WERI-Rb-1 (cell line): Measurements from ENCODE around the gene GALNT13.

Experiments
- DNase-seq: peaks from one replicate; pipeline ENCODE4 v3.0.0-alpha.2; 2020
- H3K27ac ChIP-seq: fragments of 250-450 bp; sonication (Bioruptor Pico); 2 replicates; pipeline ENCODE4 v1.5.1; 2020; ENCODE audit warnings: mild to moderate bottlenecking, moderate library complexity
- H3K27me3 ChIP-seq: fragments of 250-450 bp; sonication (Bioruptor Pico); 2 replicates; pipeline ENCODE4 v1.5.1; 2021; ENCODE audit warnings: mild to moderate bottlenecking, low read depth, moderate library complexity; ENCODE audit not compliant: insufficient read depth, severe bottlenecking
- H3K36me3 ChIP-seq: fragments of 250-450 bp; sonication (Bioruptor Pico); 2 replicates; pipeline ENCODE4 v1.5.1; 2020; ENCODE audit warnings: mild to moderate bottlenecking, moderate library complexity
- H3K4me3 ChIP-seq: 2 replicates; pipeline ENCODE4 v1.5.1; 2011; ENCODE audit warnings: low read depth, mild to moderate bottlenecking, control low read depth, low read length
- H3K9me3 ChIP-seq: fragments of 250-450 bp; sonication (Bioruptor Pico); 2 replicates; pipeline ENCODE4 v1.5.1; 2021; ENCODE audit warnings: mild to moderate bottlenecking, moderate library complexity; ENCODE audit not compliant: severe bottlenecking
- CTCF ChIP-seq: IDR thresholded peaks from 2 replicates; pipeline ENCODE4 v1.5.1; 2011; ENCODE audit warnings: low read depth, mild to moderate bottlenecking, control low read depth, inconsistent platforms, low read length

Gene GALNT13

GRCh38 chr2:154032220-154032619, 160.5 kb downstream of the GALNT13 start:
- Histone ChIP-seq H3K27me3 (no peaks in the 10 kb centered on the region), H3K9me3 (no peaks in the 10 kb centered on the region), H3K27ac (no peak overlapping the region), H3K36me3 (no peaks in the 10 kb centered on the region), H3K4me3 (no peak overlapping the region)
- no peak for DNase-seq
- no peak for TF ChIP-seq CTCF

- no peak for TF ChIP-seq CTCF
- Histone ChIP-seq H3K4me3 (no peak overlapping the region), H3K9me3 (no peaks in the 10 kb centered on the region), H3K36me3 (no peaks in the 10 kb centered on the region), H3K27ac (no peak overlapping the region), H3K27me3 (no peaks in the 10 kb centered on the region)
- no peak for DNase-seq
Observed at GRCh38 chr2:154046493-154046892, 174.8 kb downstream of the GALNT13 start.

DNA sequence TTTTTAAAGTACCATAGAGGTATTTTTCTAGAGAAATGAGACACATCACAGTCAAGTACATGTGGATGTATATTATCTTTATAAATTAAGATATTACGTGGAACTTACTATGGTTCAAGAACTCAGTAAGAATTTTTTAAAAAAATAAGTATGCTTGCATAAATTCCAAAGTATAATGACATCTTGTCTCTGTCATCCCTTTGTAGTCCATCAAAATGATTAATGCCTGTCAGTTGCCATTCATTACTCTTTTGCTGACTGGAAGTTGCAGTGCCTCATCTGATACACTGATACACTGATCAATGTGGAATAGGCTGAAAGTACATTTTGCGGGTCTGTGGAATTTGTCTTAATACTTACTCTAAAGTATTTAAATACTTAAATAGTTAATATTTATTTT, 177.2 kb downstream of the GALNT13 start:
- no peaks in the 10 kb centered on the region for H3K9me3 ChIP-seq
- DNase-seq: no peak
- no peaks in the 10 kb centered on the region for H3K27me3 ChIP-seq
- no peak overlapping the region for H3K27ac ChIP-seq
- H3K36me3 ChIP-seq: no peaks in the 10 kb centered on the region
- no peak for TF ChIP-seq CTCF
- H3K4me3 ChIP-seq: no peak overlapping the region

DNA sequence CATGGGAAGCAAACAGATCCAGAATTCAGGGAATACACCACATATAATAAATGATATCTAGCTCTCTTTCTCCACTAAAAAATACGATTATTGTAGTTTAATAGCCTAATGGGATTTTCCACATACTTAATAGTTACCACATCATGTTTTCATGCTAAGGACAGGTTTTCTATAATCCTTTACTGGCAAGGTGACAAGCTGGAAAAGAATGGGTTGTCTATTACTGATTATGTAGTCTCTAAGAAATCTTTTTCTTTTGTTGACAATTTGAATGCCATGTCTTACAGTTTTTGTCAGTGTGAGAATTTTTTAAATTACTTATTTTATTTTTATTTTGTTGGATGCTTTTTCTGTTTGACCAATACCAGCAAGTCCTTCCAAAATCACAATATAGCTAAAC, 177.8 kb downstream of the GALNT13 start:
- Histone ChIP-seq H3K36me3 (no peaks in the 10 kb centered on the region), H3K27me3 (no peaks in the 10 kb centered on the region), H3K9me3 (no peaks in the 10 kb centered on the region), H3K27ac (no peak overlapping the region), H3K4me3 (no peak overlapping the region)
- no peak for DNase-seq
- TF ChIP-seq CTCF: no peak

- no peak for TF ChIP-seq CTCF
- no peak for DNase-seq
- Histone ChIP-seq H3K9me3 (no peaks in the 10 kb centered on the region), H3K4me3 (no peak overlapping the region), H3K27ac (no peak overlapping the region), H3K36me3 (no peaks in the 10 kb centered on the region), H3K27me3 (no peaks in the 10 kb centered on the region)
Observed at GRCh38 chr2:154067124-154067523, 195.4 kb downstream of the GALNT13 start.

DNA sequence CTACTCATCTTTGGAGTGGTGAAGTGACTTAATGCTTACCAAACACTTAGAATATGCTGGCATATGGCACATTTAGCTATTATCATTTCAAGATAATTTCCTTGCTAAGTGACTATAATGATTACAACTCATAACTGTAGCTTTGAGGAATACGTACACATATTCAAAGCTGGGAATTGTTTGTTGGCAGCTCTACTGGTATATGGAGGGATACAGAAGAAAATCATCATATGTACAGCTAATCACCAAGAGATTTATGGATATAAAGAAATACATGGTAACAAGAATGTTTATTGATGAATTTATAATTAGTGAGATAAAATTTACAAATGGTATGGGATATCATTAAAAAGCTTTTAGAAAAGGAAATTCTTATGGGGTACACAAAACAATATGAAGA, 207.2 kb downstream of the GALNT13 start:
- Histone ChIP-seq H3K27ac (no peak overlapping the region), H3K4me3 (no peak overlapping the region), H3K27me3 (no peaks in the 10 kb centered on the region), H3K9me3 (no peaks in the 10 kb centered on the region), H3K36me3 (no peaks in the 10 kb centered on the region)
- no peak for DNase-seq
- TF ChIP-seq CTCF: no peak
